Activated CD8-positive, alpha-beta T cell treated with anti-CD3 and anti-CD28 coated beads, Interleukin-2, amount 10 ng/mL, durations not matched to agents 7 days and 5 days (primary cell): ENCODE measurements around the gene SLC29A1. TPM values are rescaled to one million over a fixed set of nuclear protein-coding genes. Genes with fewer than 3 reads are reported as not detected.
"Not testable (repeated sequence)": the region's sequence is repeated elsewhere in the genome, so short reads cannot be mapped to it uniquely, and the experiment has no call there.

Source experiments
- ATAC-seq: fragments of 150-1000 bp; cut with Tn5 transposase; one replicate; pipeline ENCODE4 v1.10.0; 2021; ENCODE audit warnings: moderate library complexity
- CTCF ChIA-PET: fragments of 350-600 bp; sonication (Branson Sonifier 250); formaldehyde crosslinking; loops from one replicate; lab custom pipeline; 2021; ENCODE audit warnings: antibody characterized with exemption; lab: Charles Lee
- POLR2A ChIA-PET: fragments of 350-600 bp; sonication (Branson Sonifier 250); formaldehyde crosslinking; loops from one replicate; lab custom pipeline; 2021; ENCODE audit warnings: antibody characterized with exemption; lab: Charles Lee
- DNase-seq: peaks from one replicate; pipeline ENCODE4 v3.0.0-alpha.2; 2020
- H3K27ac Mint-ChIP-seq: one replicate; pipeline ENCODE4 v1.8.0; 2021; ENCODE audit warnings: mild to moderate bottlenecking, mixed read lengths
- H3K27me3 Mint-ChIP-seq: one replicate; pipeline ENCODE4 v1.8.0; 2021; ENCODE audit warnings: low read depth, mixed read lengths
- H3K36me3 Mint-ChIP-seq: one replicate; pipeline ENCODE4 v1.8.0; 2021; ENCODE audit warnings: low read depth, mixed read lengths
- H3K4me1 Mint-ChIP-seq: one replicate; pipeline ENCODE4 v1.8.0; 2021; ENCODE audit warnings: low read depth, mixed read lengths
- H3K4me3 Mint-ChIP-seq: one replicate; pipeline ENCODE4 v1.8.0; 2021; ENCODE audit warnings: mild to moderate bottlenecking, mixed read lengths
- H3K9me3 Mint-ChIP-seq: one replicate; pipeline ENCODE4 v1.8.0; 2022; ENCODE audit warnings: mixed read lengths; ENCODE audit not compliant: insufficient read depth
- total RNA-seq, 2 experiments: library from RNA; stranded (reverse); gene quantifications; one replicate each; pipeline ENCODE4 v1.2.3, GENCODE V29; 2021

SLC29A1 gene
- total RNA-seq, 2 experiments from 2014 or later: 49.2 to 53.4 TPM

- H3K4me1 Mint-ChIP-seq, DNase-seq, H3K9me3 Mint-ChIP-seq, H3K27me3 Mint-ChIP-seq, H3K4me3 Mint-ChIP-seq, H3K36me3 Mint-ChIP-seq, POLR2A ChIA-PET, CTCF ChIA-PET, ATAC-seq, H3K27ac Mint-ChIP-seq: not testable (repeated sequence)
Measured at GRCh38 chr6:44196351-44196750, 27.0 kb upstream of the SLC29A1 start.

GRCh38 chr6:44198684-44199083 lies 24.7 kb upstream of the SLC29A1 start:
- ATAC-seq (no peak), DNase-seq (no peak)
- CTCF ChIA-PET: no interaction called here
- H3K36me3 Mint-ChIP-seq: no peaks in the 10 kb centered on the region
- H3K27ac Mint-ChIP-seq: no peak overlapping the region
- no peaks in the 10 kb centered on the region for H3K27me3 Mint-ChIP-seq
- H3K4me3 Mint-ChIP-seq: no peak overlapping the region
- H3K9me3 Mint-ChIP-seq: no peaks in the 10 kb centered on the region
- POLR2A ChIA-PET: interaction anchor here (0.6 kb wide), 1 partner anchor 13 kb away, joined by 5 read pairs; no protein-coding TSS in a partner anchor
- no peaks in the 10 kb centered on the region for H3K4me1 Mint-ChIP-seq

GRCh38 chr6:44199883-44200282 lies 23.5 kb upstream of the SLC29A1 start:
- Mint-ChIP-seq H3K27ac (no peak overlapping the region), H3K4me3 (no peak overlapping the region), H3K9me3 (no peaks in the 10 kb centered on the region), H3K4me1 (no peaks in the 10 kb centered on the region), H3K36me3 (no peaks in the 10 kb centered on the region), H3K27me3 (peaks cover 3% of the 10 kb centered on the region)
- DNase-seq (no peak), ATAC-seq (no peak)
- ChIA-PET CTCF (no interaction called here), POLR2A (interaction anchor here (1.1 kb wide), 1 partner anchor 48 kb away, joined by 3 read pairs; no protein-coding TSS in a partner anchor)

DNA sequence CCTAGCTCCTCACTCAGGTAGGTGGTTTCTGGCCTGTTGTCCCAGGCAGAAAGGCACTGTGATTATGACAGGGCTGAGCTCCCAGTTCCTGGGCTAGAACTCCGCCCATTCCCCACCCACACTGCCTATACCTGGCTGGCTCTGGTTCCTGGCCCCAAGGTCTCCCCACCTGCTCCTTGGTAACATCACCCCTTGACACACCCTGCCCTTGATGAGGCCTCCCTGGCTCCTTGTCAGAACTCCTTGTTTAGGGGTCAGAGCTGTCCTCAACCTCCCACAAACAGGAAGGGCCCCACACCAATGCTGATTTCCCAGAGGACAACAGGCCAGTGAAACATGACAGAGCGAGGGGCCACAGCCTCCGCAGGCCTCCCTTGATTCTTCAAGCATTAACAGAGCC lies 22.2 kb upstream of the SLC29A1 start:
- Mint-ChIP-seq H3K36me3 (no peaks in the 10 kb centered on the region), H3K4me1 (no peaks in the 10 kb centered on the region), H3K4me3 (no peak overlapping the region), H3K9me3 (no peaks in the 10 kb centered on the region), H3K27me3 (peaks cover 3% of the 10 kb centered on the region), H3K27ac (no peak overlapping the region)
- ChIA-PET CTCF (no interaction called here), POLR2A (no interaction called here)
- DNase-seq (no peak), ATAC-seq (no peak)

- CTCF ChIA-PET: no interaction called here
- no peak overlapping the region for H3K27ac Mint-ChIP-seq
- POLR2A ChIA-PET: no interaction called here
Measured at GRCh38 chr6:44201638-44202303, 21.6 kb upstream of the SLC29A1 start.

DNA sequence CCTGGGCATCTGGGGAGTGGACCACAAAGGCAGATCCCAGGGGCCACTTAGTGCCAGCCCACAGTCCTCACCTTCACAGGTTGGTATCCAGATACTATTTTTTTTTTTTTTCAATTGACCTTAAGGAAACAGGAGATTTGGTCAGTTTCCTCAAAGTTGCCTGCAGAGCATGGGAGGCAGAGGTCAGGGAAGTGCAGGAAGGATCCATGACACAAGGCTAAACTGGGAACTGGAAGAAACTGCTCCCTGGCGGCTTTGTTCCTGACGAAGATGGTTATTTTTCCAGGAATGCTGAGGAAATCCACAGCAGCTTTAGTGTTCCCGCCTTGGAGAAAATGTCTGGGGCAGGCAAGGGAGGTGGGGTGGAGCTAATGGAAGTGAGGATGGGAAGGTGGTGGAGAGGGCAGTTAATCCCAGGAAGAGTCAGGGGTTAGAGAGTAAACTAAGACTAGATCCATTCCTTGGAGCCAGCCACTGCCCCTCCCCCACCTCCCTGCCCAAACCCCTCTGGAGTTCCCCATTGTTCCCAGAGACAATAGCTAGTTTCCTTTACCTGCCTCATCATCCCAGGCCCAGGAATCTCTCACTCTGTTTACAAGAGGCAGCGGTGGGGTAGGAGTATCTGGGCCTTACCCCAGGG lies 20.9 kb upstream of the SLC29A1 start:
- no peak overlapping the region for H3K27ac Mint-ChIP-seq
- DNase-seq: no peak
- POLR2A ChIA-PET: no interaction called here
- CTCF ChIA-PET: interaction anchor here (1.7 kb wide), 1 partner anchor 19 kb away, joined by 5 read pairs; no protein-coding TSS in a partner anchor
- no peaks in the 10 kb centered on the region for H3K9me3 Mint-ChIP-seq
- peaks cover 3% of the 10 kb centered on the region for H3K27me3 Mint-ChIP-seq
- ATAC-seq: no peak
- no peaks in the 10 kb centered on the region for H3K36me3 Mint-ChIP-seq
- no peak overlapping the region for H3K4me3 Mint-ChIP-seq
- H3K4me1 Mint-ChIP-seq: no peaks in the 10 kb centered on the region

More at GRCh38 chr6:44201638-44202303, 21.6 kb upstream of the SLC29A1 start:
- Mint-ChIP-seq H3K27me3 (peaks cover 3% of the 10 kb centered on the region), H3K36me3 (no peaks in the 10 kb centered on the region), H3K9me3 (no peaks in the 10 kb centered on the region), H3K4me3 (no peak overlapping the region), H3K4me1 (no peaks in the 10 kb centered on the region)
- DNase-seq (no peak), ATAC-seq (no peak)

DNA sequence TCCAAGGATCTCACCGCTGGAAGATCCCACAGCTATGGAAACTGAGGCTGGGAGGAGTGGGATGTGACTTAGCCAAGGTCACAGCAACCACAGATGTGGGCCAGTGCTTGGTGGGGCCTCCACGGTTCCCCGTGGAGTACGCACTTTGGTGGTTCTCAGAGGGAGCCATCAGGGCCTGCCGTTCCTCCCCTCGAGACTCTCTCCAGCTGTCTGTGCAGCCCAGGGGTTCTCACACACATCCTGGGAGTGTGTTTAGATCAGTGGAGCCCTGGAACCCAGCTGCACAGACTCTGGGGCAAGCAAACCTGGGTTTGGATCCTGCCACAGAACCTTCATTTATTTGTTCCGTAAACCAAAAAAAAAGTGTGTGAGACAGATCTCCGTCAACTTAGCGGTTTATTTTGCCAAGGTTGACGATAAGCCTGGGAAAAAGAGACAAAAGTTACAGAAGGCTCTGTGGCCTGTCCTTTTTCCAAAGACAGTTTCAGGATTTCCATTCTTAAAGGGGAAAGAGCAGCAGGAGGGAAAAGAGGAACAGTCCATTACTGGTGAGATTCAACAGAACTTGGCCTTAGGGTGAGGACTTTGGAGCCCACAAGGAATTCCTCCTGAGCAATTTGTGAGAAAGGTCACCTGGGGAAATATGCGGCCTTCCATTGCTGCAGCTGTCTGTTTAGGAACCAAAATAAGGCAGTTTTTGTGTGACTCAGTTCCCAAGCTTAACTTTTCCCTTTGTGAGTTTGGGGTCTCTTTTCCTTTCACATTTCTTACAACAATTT lies 20.2 kb upstream of the SLC29A1 start:
- no peaks in the 10 kb centered on the region for H3K9me3 Mint-ChIP-seq
- no peak overlapping the region for H3K27ac Mint-ChIP-seq
- ChIA-PET CTCF (interaction anchor here (1.7 kb wide), 1 partner anchor 19 kb away, joined by 5 read pairs; no protein-coding TSS in a partner anchor), POLR2A (no interaction called here)
- DNase-seq (no peak), ATAC-seq (no peak)
- H3K27me3 Mint-ChIP-seq: peaks cover 3% of the 10 kb centered on the region
- H3K36me3 Mint-ChIP-seq: no peaks in the 10 kb centered on the region
- no peak overlapping the region for H3K4me3 Mint-ChIP-seq
- H3K4me1 Mint-ChIP-seq: no peaks in the 10 kb centered on the region

- Mint-ChIP-seq H3K9me3 (no peaks in the 10 kb centered on the region), H3K36me3 (no peaks in the 10 kb centered on the region), H3K27me3 (peaks cover 5% of the 10 kb centered on the region), H3K4me1 (no peaks in the 10 kb centered on the region), H3K27ac (no peak overlapping the region), H3K4me3 (no peak overlapping the region)
- ChIA-PET POLR2A (no interaction called here), CTCF (interaction anchor here (1.7 kb wide), 1 partner anchor 18 kb away, joined by 5 read pairs; no protein-coding TSS in a partner anchor)
- no peak for DNase-seq
- ATAC-seq: no peak
Measured at GRCh38 chr6:44203955-44204354, 19.4 kb upstream of the SLC29A1 start.

DNA sequence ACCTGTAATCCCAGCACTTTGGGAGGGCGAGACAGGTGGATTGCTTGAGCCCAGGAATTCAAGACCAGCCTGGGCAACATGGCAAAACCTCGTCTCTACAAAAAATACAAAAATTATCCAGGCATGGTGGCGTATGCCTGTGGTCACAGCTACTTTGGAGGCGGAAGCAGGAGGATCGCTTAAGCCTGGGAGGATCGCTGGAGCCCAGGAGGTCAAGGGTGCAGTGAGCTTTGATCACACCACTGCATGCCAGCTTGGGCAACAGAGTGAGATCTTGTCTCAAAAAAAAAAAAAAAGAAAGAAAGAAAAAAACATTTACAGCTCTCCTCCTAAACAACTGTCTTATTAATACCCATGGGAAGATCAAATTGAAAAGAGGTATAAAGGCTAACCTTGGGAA lies 15.4 kb upstream of the SLC29A1 start:
- CTCF ChIA-PET: interaction anchor here (1.1 kb wide), 1 partner anchor 35 kb away, joined by 4 read pairs; no protein-coding TSS in a partner anchor
- ATAC-seq (no peak), DNase-seq (no peak)
- Mint-ChIP-seq H3K36me3 (no peaks in the 10 kb centered on the region), H3K4me3 (no peak overlapping the region), H3K9me3 (no peaks in the 10 kb centered on the region), H3K27me3 (peaks cover 10% of the 10 kb centered on the region), H3K4me1 (no peaks in the 10 kb centered on the region), H3K27ac (no peak overlapping the region)
- POLR2A ChIA-PET: no interaction called here

DNA sequence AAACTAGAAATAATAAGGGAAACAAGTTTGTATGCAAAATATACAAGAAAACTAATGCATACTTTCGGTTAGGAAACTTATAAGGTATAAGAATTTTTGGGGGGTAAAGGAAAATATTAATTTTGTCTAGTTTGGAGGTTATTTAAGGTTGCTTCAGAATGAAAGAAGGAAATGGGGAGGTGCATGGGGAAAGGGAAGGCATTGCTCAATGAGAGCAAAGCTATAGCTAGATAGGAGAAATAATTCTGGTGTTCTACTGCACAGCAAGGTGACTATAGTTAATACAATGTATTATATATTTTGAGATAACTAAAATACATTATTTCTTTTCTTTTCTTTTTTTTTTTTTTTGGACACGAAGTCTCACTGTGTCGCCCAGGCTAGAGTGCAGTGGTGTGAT lies 12.1 kb upstream of the SLC29A1 start:
- ATAC-seq (no peak), DNase-seq (no peak)
- Mint-ChIP-seq H3K4me1 (no peaks in the 10 kb centered on the region), H3K9me3 (no peaks in the 10 kb centered on the region), H3K36me3 (no peaks in the 10 kb centered on the region), H3K27me3 (peaks cover 13% of the 10 kb centered on the region), H3K4me3 (no peak overlapping the region), H3K27ac (no peak overlapping the region)
- POLR2A ChIA-PET: no interaction called here
- CTCF ChIA-PET: interaction anchor here (1.4 to 1.5 kb wide), 2 partner anchors 10 to 26 kb away, joined by 3 to 5 read pairs; no protein-coding TSS in a partner anchor

DNA sequence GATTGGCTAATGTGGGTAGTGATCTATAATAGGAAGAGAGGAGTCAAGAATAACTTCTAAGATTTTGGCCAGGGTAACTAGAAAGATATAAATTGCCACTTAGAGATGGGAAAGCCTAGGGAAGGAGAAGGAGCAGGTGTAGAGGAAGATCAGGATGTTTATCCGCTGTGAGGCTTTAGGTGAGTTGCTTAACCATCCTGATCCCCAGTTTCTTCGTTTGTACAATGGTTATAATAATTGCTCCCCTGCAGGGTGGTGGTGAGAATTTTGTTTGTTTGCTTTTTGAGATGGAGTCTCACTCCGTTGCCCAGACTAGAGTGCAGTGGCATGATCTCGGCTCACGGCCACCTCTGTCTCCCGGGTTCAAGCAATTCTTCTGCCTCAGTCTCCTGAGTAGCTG lies 9.1 kb upstream of the SLC29A1 start:
- H3K36me3 Mint-ChIP-seq: no peaks in the 10 kb centered on the region
- H3K4me1 Mint-ChIP-seq: peaks cover 10% of the 10 kb centered on the region
- no peak overlapping the region for H3K4me3 Mint-ChIP-seq
- ChIA-PET POLR2A (no interaction called here), CTCF (interaction anchor here (1.0 to 1.2 kb wide), 2 partner anchors 20 kb away, joined by 3 read pairs; no protein-coding TSS in a partner anchor)
- H3K27ac Mint-ChIP-seq: no peak overlapping the region
- DNase-seq (no peak), ATAC-seq (no peak)
- peaks cover 19% of the 10 kb centered on the region for H3K27me3 Mint-ChIP-seq
- no peaks in the 10 kb centered on the region for H3K9me3 Mint-ChIP-seq
